Ascending aorta (tissue), 2 donors: ENCODE data around the gene MFNG. TPM values are rescaled to one million over a fixed set of nuclear protein-coding genes. Genes with fewer than 3 reads are reported as not detected.
A peak's percentile ranks its signal among the peaks of the same experiment; 100 is the strongest.

ENCODE experiments used
- DNase-seq, 2 donors: peaks; one replicate each; pipeline ENCODE4 v3.0.0-alpha.2; 2019; ENCODE audit warnings: low spot score in 2 of 2
- H3K27ac ChIP-seq, 2 donors: fragments of 200-600 bp; sonication (generic); one replicate each; pipeline ENCODE4 v1.5.1; 2016 to 2017; ENCODE audit warnings: mild to moderate bottlenecking in 1 of 2
- H3K27me3 ChIP-seq: fragments of 200-600 bp; sonication (generic); one replicate; pipeline ENCODE4 v1.5.1; 2017
- H3K36me3 ChIP-seq, 2 donors: fragments of 200-600 bp; sonication (generic); one replicate each; pipeline ENCODE4 v1.5.1; 2016
- H3K4me1 ChIP-seq, 2 donors: fragments of 200-600 bp; sonication (generic); one replicate each; pipeline ENCODE4 v1.5.1; 2016 to 2017; ENCODE audit warnings: mild to moderate bottlenecking in 1 of 2
- H3K4me3 ChIP-seq, 2 donors: fragments of 200-600 bp; sonication (generic); one replicate each; pipeline ENCODE4 v1.5.1; 2016 to 2017; ENCODE audit warnings: mild to moderate bottlenecking in 1 of 2
- H3K9me3 ChIP-seq, 2 donors: fragments of 200-600 bp; sonication (generic); one replicate each; pipeline ENCODE4 v1.5.1; 2016
- CTCF ChIP-seq, 3 experiments: fragments of 200-600 bp in 2 of 3; fragments of 450-650 bp in 1 of 3; sonication (generic) in 2 of 3; IDR thresholded peaks; one replicate each; pipeline ENCODE4 v1.5.1; 2016 to 2019; ENCODE audit warnings: antibody characterized with exemption in 3 of 3, mild to moderate bottlenecking in 1 of 3, moderate library complexity in 1 of 3
- intact Hi-C: fragments of 100-400 bp; cut with DNase I; formaldehyde crosslinking; loops from one replicate; pipeline ENCODE4 v1.15.1; 2023
- total RNA-seq: library from RNA; depleted of rRNA; stranded (reverse); fragments of >200 nt; gene quantifications from one replicate; pipeline ENCODE4 v1.1.0, GENCODE V29; 2016

Gene MFNG
- total RNA-seq, 1 donor from 2014 or later, result 101 TPM

GRCh38 chr22:37427135-37427710, 59.0 kb downstream of the MFNG start, which contains the start of gene ELFN2:
Gene ELFN2, minus strand, starts transcription at chr22:37427479. Its CDS starts 51,945 bp downstream, at chr22:37375534.
- H3K9me3 ChIP-seq, result no peaks in the 10 kb centered on the region
- no peak for DNase-seq
- TF ChIP-seq CTCF (IDR thresholded peaks at IDR 0.05), result no peak
- H3K36me3 ChIP-seq, result no peaks in the 10 kb centered on the region
- no peak within 1 kb of the TSS for H3K27ac ChIP-seq
- H3K4me1 ChIP-seq, result peaks cover 0 to 5% of the 10 kb centered on the region in 2 donors
- intact Hi-C loops, result no loop called here
- peak within 1 kb of the TSS; percentile 45 to 61 for H3K4me3 ChIP-seq
- peaks cover 22% of the 10 kb centered on the region for H3K27me3 ChIP-seq

GRCh38 chr22:37426706-37427134, 59.5 kb downstream of the MFNG start:
- Histone ChIP-seq H3K36me3 (no peaks in the 10 kb centered on the region), H3K9me3 (no peaks in the 10 kb centered on the region), H3K27ac (no peak overlapping the region), H3K4me3 (peak overlapping the region; percentile 45 to 61), H3K27me3 (peaks cover 22% of the 10 kb centered on the region), H3K4me1 (peaks cover 0 to 5% of the 10 kb centered on the region in 2 donors)
- no peak for DNase-seq
- TF ChIP-seq CTCF (IDR thresholded peaks at IDR 0.05), result no peak
- intact Hi-C loops, result no loop called here

- H3K27ac ChIP-seq, result no peak overlapping the region
- no peak for TF ChIP-seq CTCF (IDR thresholded peaks at IDR 0.05)
- intact Hi-C loops, result no loop called here
- H3K27me3 ChIP-seq, result peaks cover 22% of the 10 kb centered on the region
- DNase-seq, result no peak
- H3K4me3 ChIP-seq, result no peak overlapping the region
- no peaks in the 10 kb centered on the region for H3K36me3 ChIP-seq
- peaks cover 0 to 5% of the 10 kb centered on the region in 2 donors for H3K4me1 ChIP-seq
- no peaks in the 10 kb centered on the region for H3K9me3 ChIP-seq
These were observed 60.1 kb downstream of the MFNG start for GRCh38 chr22:37425800-37426705.

- no peak for TF ChIP-seq CTCF (IDR thresholded peaks at IDR 0.05)
- no peak for DNase-seq
- intact Hi-C loops, result no loop called here
- no peaks in the 10 kb centered on the region for H3K36me3 ChIP-seq
- H3K4me1 ChIP-seq, result peaks cover 0 to 5% of the 10 kb centered on the region in 2 donors
- no peaks in the 10 kb centered on the region for H3K9me3 ChIP-seq
- H3K4me3 ChIP-seq, result no peak overlapping the region
- H3K27ac ChIP-seq, result no peak overlapping the region
- H3K27me3 ChIP-seq, result peaks cover 22% of the 10 kb centered on the region
These were observed 60.8 kb downstream of the MFNG start for GRCh38 chr22:37425369-37425768.

- no peak for TF ChIP-seq CTCF (IDR thresholded peaks at IDR 0.05)
- H3K27me3 ChIP-seq, result peaks cover 14% of the 10 kb centered on the region
- H3K4me3 ChIP-seq, result no peak overlapping the region
- DNase-seq, result no peak
- H3K27ac ChIP-seq, result no peak overlapping the region
- H3K4me1 ChIP-seq, result peaks cover 0 to 5% of the 10 kb centered on the region in 2 donors
- no peaks in the 10 kb centered on the region for H3K9me3 ChIP-seq
- intact Hi-C loops, result no loop called here
- no peaks in the 10 kb centered on the region for H3K36me3 ChIP-seq
These were observed 62.9 kb downstream of the MFNG start for GRCh38 chr22:37423283-37423682.
